ENCODE measurements around the gene KXD1. TPM values are rescaled to one million over a fixed set of nuclear protein-coding genes. Genes with fewer than 3 reads are reported as not detected.

The KXD1 gene
- polyA plus RNA-seq, 1 of the 3 experiments (the other 2 are of a cell fraction): 151 TPM

DNA sequence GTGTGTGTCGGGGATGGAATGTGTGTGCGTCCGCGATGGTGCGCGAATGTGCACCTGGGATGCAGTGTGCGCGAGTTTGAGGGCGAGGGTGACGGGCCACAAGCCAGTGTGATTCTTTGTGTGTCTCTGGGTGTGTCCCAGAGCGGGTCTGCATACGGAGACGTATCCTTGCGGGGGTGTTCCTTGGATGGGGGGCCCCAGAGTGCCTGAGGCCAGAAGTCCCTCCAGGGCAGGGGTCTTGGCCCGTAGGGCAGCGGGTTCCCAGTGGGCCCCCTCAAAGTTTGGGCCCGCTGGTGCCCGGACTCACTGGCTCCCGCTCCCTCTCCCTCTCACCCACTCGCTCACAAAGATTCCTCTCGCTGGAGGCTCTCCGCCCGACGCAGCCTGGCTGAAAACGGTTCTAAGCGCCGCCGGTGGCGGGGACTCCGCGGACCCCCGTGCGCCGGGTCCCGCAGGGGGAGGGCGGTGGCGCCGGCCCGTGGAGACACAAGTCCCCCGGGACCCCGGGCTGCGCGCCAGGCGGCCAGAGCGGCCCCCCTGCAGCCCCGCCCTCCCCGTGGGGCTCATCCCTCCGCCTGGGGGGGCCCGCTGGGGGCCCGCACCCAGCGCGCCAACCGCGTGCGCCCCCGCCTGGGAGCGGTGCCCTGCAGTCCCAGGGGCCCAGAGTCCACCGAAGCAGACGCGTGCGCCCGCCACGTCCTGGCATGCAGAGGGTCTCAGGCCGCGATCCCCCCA, 48.0 kb downstream of the KXD1 start:
- H3K27me3 ChIP-seq (ENCODE audit: insufficient read depth): peaks cover 53% of the 10 kb centered on the region
- no peak overlapping the region for H3K4me3 ChIP-seq (ENCODE audit: low read depth in 2 of 2, low read length in 1 of 2)
- CTCF ChIA-PET: interaction anchor here (1.8 to 2.8 kb wide), 4 partner anchors 11 to 261 kb away, joined by 6 to 19 read pairs (median 8); no protein-coding TSS in a partner anchor
- POLR2A ChIA-PET: no interaction called here
- H3K9me2 ChIP-seq: no peaks in the 10 kb centered on the region
- 18% methylated on average over 8 of the region's 65 CpGs for WGBS (ENCODE audit: low lambda C conversion rate)
- H3K9me3 ChIP-seq: no peaks in the 10 kb centered on the region
- H4K20me1 ChIP-seq (ENCODE audit: insufficient read depth): no peaks in the 10 kb centered on the region
- H3F3A ChIP-seq (replicated peaks; ENCODE audit: insufficient read depth): peaks cover 27% of the 10 kb centered on the region
- H3K27ac ChIP-seq (ENCODE audit: low read depth in 2 of 2, low read length in 1 of 2): no peak overlapping the region
- TF ChIP-seq FOSL2 (IDR thresholded peaks at IDR 0.05; ENCODE audit: borderline replicate concordance, low read depth): no peak
- TF ChIP-seq, protein P1, sequence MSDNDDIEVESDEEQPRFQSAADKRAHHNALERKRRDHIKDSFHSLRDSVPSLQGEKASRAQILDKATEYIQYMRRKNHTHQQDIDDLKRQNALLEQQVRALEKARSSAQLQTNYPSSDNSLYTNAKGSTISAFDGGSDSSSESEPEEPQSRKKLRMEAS (IDR thresholded peaks at IDR 0.05; ENCODE audit: low read depth): no peak
- no peaks in the 10 kb centered on the region for H3K36me3 ChIP-seq (replicated peaks in 1 of 2; ENCODE audit: control insufficient read depth in 1 of 2, insufficient read depth in 2 of 2, low read length in 1 of 2)
- DNase-seq: peak; percentile 49
- no peak overlapping the region for H2AFZ ChIP-seq (ENCODE audit: low read depth)
- H3K9ac ChIP-seq: no peak overlapping the region
- no peaks in the 10 kb centered on the region for H3K79me2 ChIP-seq (ENCODE audit: insufficient read depth)
- peaks cover 0 to under 1% of the 10 kb centered on the region in 2 experiments; a peak in 1 of 4 replicates for H3K4me1 ChIP-seq (ENCODE audit: control insufficient read depth in 1 of 2, insufficient read depth in 2 of 2, low read depth in 1 of 2, low read length in 1 of 2)
- no peak overlapping the region for H3K4me2 ChIP-seq

DNA sequence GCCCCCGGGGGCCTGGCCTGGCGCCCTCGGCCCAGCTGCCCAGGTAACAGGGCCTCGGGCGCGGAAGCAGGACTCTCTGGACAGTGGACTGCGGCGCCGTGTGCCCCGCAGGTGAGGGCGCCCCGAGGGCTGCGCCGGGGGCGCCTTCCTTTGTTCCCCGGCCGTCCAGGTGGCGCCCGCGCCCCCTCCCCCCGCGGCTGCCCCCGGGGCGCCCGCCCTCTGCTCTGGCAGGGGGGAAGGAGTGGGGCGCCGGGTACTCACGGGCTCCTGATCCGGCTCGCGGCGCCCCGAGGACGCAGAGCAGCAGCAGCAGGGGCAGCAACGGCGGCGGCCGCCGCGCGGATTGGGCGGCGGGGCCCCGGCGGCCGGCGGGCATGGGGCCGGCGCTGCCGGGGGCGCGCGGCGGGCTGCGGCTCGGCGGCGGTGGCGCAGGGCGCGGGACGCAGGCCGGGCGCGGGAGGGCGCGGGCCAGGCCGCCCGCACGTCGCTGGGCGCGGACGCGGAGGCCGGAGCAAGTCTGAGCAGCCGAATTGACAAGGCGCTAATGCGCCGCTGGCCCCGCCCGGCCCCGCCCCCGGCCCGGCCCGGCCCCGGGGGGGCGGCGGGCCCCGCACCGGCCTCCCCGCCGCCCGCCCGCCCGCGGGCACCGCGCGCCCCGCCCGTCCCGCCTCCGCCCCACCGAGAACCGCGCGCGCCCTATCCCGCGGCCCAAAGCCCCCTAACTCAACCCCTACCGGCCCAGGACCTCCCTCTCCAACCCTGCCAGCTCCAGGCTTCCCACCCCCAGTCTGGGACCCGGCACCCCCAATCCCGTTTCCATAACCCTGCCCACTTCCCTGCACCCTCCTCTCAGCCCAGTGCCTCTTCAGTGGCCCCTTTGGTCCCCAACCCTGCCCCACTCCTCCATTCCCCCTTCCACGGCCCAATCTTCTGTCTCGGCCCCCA, 48.9 kb downstream of the KXD1 start, which contains the start of gene CRLF1:
Gene CRLF1, minus strand, starts transcription at position 519 of the 945 bp plus-strand sequence. Its CDS starts 143 bp downstream, at position 376.
- no peak for TF ChIP-seq SIN3A (IDR thresholded peaks at IDR 0.05; ENCODE audit: borderline replicate concordance, low read depth, low read length)
- TF ChIP-seq, protein P1 (IDR thresholded peaks at IDR 0.05; ENCODE audit: low read depth): no peak
- no peak for TF ChIP-seq POLR2AphosphoS5 (IDR thresholded peaks at IDR 0.05; ENCODE audit: low read depth, low read length)
- Histone ChIP-seq H3K79me2 (ENCODE audit: insufficient read depth) (no peaks in the 10 kb centered on the region), H3K9me3 (no peaks in the 10 kb centered on the region), H4K20me1 (ENCODE audit: insufficient read depth) (no peaks in the 10 kb centered on the region), H3K36me3 (replicated peaks in 1 of 2; ENCODE audit: control insufficient read depth in 1 of 2, insufficient read depth in 2 of 2, low read length in 1 of 2) (no peaks in the 10 kb centered on the region), H3K9ac (no peak within 1 kb of the TSS), H2AFZ (ENCODE audit: low read depth) (no peak within 1 kb of the TSS), H3K4me2 (peak within 1 kb of the TSS; percentile 66; the same call in 1 of the 2 replicates), H3K27me3 (ENCODE audit: insufficient read depth) (peaks cover 60% of the 10 kb centered on the region), H3F3A (replicated peaks; ENCODE audit: insufficient read depth) (peaks cover 27% of the 10 kb centered on the region), H3K4me3 (ENCODE audit: low read depth in 2 of 2, low read length in 1 of 2) (peak within 1 kb of the TSS in 1 of 2 experiments; percentile 35; a peak in 3 of 4 replicates), H3K4me1 (ENCODE audit: control insufficient read depth in 1 of 2, insufficient read depth in 2 of 2, low read depth in 1 of 2, low read length in 1 of 2) (peaks cover 6 to 7% of the 10 kb centered on the region in 2 experiments; a peak in 2 of 4 replicates), H3K9me2 (no peaks in the 10 kb centered on the region), H3K27ac (ENCODE audit: low read depth in 2 of 2, low read length in 1 of 2) (no peak within 1 kb of the TSS)
- DNase-seq: peak; percentile 71
- CTCF ChIA-PET: interaction anchor here (1.0 to 1.8 kb wide), 4 partner anchors 12 to 240 kb away, joined by 3 to 6 read pairs (median 4); no protein-coding TSS in a partner anchor
- POLR2A ChIA-PET: no interaction called here
- WGBS (ENCODE audit: low lambda C conversion rate): 3% methylated on average over 12 of the region's 116 CpGs

All from SK-N-SH (cell line).